ENCODE measurements around the gene SYNGR3.

- TF ChIP-seq ARNT (IDR thresholded peaks at IDR 0.05) (no peak), FOXK2 (IDR thresholded peaks at IDR 0.05) (no peak), SUZ12 (IDR thresholded peaks at IDR 0.05) (no peak), BHLHE40 (IDR thresholded peaks at IDR 0.05; ENCODE audit: borderline replicate concordance) (no peak), ELF4 (IDR thresholded peaks at IDR 0.05) (no peak)
Observed at GRCh38 chr16:1945559-1946391, 44.0 kb upstream of the SYNGR3 start.

Data from HEK293T (cell line).